ENCODE results near the gene STRBP. TPM values are rescaled to one million over a fixed set of nuclear protein-coding genes. Genes with fewer than 3 reads are reported as not detected.
"Not testable (repeated sequence)": the region's sequence is repeated elsewhere in the genome, so short reads cannot be mapped to it uniquely, and the experiment has no call there.

STRBP gene
- total RNA-seq, 2 donors from 2014 or later = 10.0 to 12.6 TPM

- H3K36me3 ChIP-seq = no peaks in the 10 kb centered on the region
- no peak overlapping the region for H3K27ac ChIP-seq
- no peak overlapping the region for H3K4me3 ChIP-seq
- H3K27me3 ChIP-seq = no peaks in the 10 kb centered on the region
- no peaks in the 10 kb centered on the region for H3K4me1 ChIP-seq
- no peaks in the 10 kb centered on the region for H3K9me3 ChIP-seq
- no peak for TF ChIP-seq CTCF (IDR thresholded peaks at IDR 0.05)
- DNase-seq (ENCODE audit: low spot score) = no peak
Observed at GRCh38 chr9:123187131-123187530, 81.3 kb downstream of the STRBP start.

- not testable (repeated sequence) for H3K36me3 ChIP-seq; H3K9me3 ChIP-seq; H3K4me3 ChIP-seq; DNase-seq (ENCODE audit: low spot score); H3K27me3 ChIP-seq; H3K4me1 ChIP-seq; H3K27ac ChIP-seq
Observed at GRCh38 chr9:123186029-123186428, 82.4 kb downstream of the STRBP start.

GRCh38 chr9:123176949-123177348 lies 91.4 kb downstream of the STRBP start:
- Histone ChIP-seq H3K4me1 (no peaks in the 10 kb centered on the region), H3K27me3 (no peaks in the 10 kb centered on the region)
- TF ChIP-seq CTCF (IDR thresholded peaks at IDR 0.05) = no peak

GRCh38 chr9:123175854-123176629 lies 92.3 kb downstream of the STRBP start:
- no peaks in the 10 kb centered on the region for H3K4me1 ChIP-seq
- no peaks in the 10 kb centered on the region for H3K9me3 ChIP-seq
- H3K27me3 ChIP-seq = no peaks in the 10 kb centered on the region
- no peaks in the 10 kb centered on the region for H3K36me3 ChIP-seq
- no peak for DNase-seq (ENCODE audit: low spot score)
- TF ChIP-seq CTCF (IDR thresholded peaks at IDR 0.05) = no peak
- H3K27ac ChIP-seq = no peak overlapping the region
- H3K4me3 ChIP-seq = no peak overlapping the region

More at GRCh38 chr9:123176949-123177348, 91.4 kb downstream of the STRBP start:
- no peak for DNase-seq (ENCODE audit: low spot score)
- no peak overlapping the region for H3K4me3 ChIP-seq
- H3K9me3 ChIP-seq = no peaks in the 10 kb centered on the region
- no peaks in the 10 kb centered on the region for H3K36me3 ChIP-seq
- no peak overlapping the region for H3K27ac ChIP-seq

- TF ChIP-seq CTCF (IDR thresholded peaks at IDR 0.05) = no peak
- no peak for DNase-seq (ENCODE audit: low spot score)
Observed at GRCh38 chr9:123174887-123175518, 93.4 kb downstream of the STRBP start.

GRCh38 chr9:123174079-123174478 lies 94.3 kb downstream of the STRBP start:
- Histone ChIP-seq H3K4me3 (no peak overlapping the region), H3K36me3 (no peaks in the 10 kb centered on the region), H3K27ac (no peak overlapping the region), H3K9me3 (no peaks in the 10 kb centered on the region), H3K4me1 (no peaks in the 10 kb centered on the region), H3K27me3 (no peaks in the 10 kb centered on the region)
- TF ChIP-seq CTCF (IDR thresholded peaks at IDR 0.05) = no peak
- no peak for DNase-seq (ENCODE audit: low spot score)

More at GRCh38 chr9:123174887-123175518, 93.4 kb downstream of the STRBP start:
- Histone ChIP-seq H3K4me3 (no peak overlapping the region), H3K9me3 (no peaks in the 10 kb centered on the region), H3K27ac (no peak overlapping the region), H3K4me1 (no peaks in the 10 kb centered on the region), H3K36me3 (no peaks in the 10 kb centered on the region), H3K27me3 (no peaks in the 10 kb centered on the region)
